GM18907 (cell line): ENCODE data around the gene ZNF841.
"Not testable (repeated sequence)": the region's sequence is repeated elsewhere in the genome, so short reads cannot be mapped to it uniquely, and the experiment has no call there.

Experiments used
- ATAC-seq: cut with Tn5 transposase; IDR thresholded peaks from one replicate; pipeline ENCODE4 v1.9.1; 2021; ENCODE audit warnings: mild to moderate bottlenecking, moderate library complexity; ENCODE audit not compliant: unreplicated experiment

Gene ZNF841

DNA sequence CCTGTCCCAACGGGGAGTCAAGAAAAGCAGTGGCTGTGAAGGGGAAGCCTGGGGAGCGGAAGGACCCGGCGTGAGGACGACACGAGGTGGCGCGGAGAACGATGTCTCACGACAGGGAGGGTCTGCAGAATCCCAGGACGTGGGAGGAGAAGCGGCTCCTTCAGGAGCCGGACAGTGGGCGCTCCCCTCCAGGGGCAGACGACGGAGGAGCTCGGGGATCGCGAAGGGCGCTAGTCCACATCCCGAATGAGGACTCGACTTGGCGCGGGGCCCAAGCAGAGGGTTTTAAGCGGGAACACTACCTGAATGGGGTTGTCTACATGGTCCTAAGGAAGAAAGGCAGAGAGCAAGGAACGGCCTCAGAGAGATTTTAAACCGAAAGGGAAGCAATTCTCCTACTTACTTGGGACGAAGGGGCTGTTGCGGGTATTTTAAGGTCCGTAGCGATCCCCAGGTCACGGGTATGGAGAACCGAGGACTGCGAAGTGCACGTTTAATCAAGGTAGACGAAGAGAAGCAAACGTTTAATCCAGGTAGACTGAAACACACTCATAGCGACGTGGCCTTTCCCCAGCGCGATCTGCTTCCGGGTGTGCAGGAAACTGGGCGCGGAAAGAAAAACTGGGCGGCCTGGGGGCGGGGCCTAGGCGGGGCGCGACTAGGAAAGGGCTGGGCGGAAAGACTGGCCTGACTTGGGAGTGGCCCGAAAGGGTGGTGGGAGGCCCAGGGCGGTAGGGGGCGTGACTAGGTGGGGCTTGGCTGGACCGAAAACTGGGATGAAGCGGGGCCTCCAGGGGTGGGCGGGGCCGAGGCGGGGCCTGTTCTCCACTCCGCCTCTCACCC is at the start of gene ZNF841:
TSS of gene ZNF841 (minus strand) at position 594 of the 843 bp plus-strand sequence. CDS start 10,964 bp downstream, outside the sequence.
- peak; percentile 92 for ATAC-seq

DNA sequence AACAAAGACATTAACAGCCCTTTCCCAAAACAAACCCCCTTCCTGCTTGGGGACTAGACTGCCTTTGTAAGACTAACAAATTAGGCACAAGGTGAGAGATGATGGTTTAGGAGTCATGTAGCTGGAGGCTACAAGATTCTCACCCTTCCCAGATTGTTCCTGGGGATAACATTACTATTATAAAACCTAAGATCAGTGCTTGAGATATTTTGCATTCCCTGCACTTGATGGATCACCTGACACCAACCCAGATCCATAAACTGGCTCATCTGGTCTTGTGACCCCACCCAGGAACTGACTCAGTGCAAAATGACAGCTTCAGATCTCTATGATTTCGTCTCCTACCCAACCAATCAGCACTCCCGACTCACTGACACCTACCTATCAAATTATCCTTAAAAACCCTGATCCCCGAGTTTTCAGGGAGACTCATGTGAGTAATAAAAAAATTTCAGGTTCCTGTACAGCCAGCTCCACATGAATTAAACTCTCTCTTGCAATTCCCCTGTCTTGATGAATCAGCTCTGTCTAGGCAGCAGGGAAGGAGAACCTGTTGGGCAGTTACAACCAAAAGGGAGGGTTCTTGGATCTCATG is 46.5 kb upstream of the ZNF841 start:
- no peak for ATAC-seq

- no peak for ATAC-seq
Measured at GRCh38 chr19:52141203-52141602, 45.6 kb upstream of the ZNF841 start.

DNA sequence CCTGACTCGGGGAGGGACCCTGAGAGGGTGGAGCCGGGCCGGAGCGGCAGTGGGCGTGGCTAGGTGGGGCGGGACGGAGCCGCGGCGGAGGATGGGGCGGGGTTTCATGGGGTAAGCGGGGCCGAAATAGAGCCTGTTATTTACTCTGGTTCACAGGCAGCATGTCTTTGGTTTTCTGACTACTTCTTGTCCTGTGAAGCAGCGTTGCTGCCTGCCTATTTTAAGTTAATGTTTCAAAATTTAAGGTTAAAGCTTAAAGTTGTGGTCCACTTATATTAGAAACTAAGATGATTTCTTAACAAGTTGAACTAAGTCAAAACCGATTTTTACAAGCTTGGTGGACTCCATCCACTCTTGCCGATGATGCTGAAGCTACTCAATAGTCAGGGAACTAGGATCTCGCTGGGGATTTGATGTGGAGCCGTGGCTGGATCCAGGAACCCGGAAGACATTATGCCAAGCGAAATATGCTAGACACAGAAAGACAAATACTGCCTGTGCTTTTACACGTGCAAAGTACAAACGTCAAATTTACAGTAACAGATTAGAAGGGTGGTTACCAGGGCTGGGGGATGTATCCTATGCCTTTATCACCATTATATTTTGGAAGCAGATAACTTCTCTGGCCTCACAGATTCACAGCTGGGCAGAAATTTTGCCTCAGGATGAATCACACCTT is 44.6 kb upstream of the ZNF841 start:
- peak; percentile 93 for ATAC-seq

- peak; percentile 48 for ATAC-seq
Measured at GRCh38 chr19:52139252-52140031, 43.9 kb upstream of the ZNF841 start, which contains the start of gene ZNF616. TSS of gene ZNF616 (minus strand) at chr19:52139938. CDS start at chr19:52130512, 9,426 bp downstream.

DNA sequence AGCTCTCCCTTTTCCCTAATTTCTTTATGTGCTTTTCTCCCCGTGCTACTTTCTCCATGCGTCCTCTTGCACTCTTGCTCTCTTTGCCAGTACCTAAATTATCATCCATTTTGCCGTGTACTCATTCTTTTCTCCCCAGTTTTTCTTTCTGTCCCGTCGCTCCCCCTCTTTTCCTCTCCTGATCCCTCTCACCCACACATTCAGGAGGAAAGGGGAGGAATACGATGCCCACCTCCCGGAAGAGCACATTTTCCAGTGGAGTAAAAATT is 43.4 kb upstream of the ZNF841 start:
- no peak for ATAC-seq

- ATAC-seq, result no peak
Measured at GRCh38 chr19:52138278-52138982, 42.9 kb upstream of the ZNF841 start.

GRCh38 chr19:52120286-52120685 is 24.7 kb upstream of the ZNF841 start:
- no peak for ATAC-seq

DNA sequence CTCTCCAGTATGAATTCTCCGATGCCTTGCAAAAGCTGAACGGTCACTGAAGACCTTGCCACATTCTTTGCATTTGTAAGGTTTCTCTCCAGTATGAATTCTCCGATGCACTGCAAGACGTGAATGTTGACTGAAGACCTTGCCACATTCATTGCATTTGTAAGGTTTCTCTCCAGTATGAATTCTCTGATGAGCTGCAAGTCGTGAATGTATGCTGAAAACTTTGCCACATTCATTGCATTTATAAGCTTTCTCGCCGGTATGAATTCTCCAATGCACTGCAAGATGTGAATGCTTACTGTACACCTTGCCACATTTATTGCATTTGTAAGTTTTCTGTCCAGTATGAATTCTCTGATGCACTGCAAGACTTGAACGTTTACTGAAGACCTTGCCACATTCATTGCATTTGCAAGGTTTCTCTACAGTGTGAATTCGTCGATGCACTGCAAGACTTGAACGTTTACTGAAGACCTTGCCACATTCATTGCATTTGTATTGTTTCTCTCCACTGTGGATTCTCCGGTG is 20.0 kb upstream of the ZNF841 start:
- ATAC-seq, result no peak

DNA sequence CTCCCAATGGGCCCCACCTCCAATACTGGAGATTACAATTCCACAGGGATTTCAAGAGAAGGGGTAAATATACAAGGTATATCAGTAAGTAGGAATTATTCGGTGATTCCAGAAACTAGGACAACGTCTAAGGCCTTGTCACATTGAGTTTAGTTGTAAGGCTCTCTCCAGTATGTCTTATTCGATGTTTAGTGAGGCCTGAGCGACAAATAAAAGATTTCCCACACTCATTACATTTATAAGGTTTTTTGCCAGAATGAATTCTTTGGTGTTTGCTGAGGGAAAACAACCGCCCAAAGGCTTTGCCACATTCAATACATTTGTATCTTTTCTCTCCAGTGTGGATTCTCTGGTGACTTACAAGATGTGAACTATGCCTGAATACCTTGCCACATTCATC is 19.1 kb upstream of the ZNF841 start:
- no peak for ATAC-seq

DNA sequence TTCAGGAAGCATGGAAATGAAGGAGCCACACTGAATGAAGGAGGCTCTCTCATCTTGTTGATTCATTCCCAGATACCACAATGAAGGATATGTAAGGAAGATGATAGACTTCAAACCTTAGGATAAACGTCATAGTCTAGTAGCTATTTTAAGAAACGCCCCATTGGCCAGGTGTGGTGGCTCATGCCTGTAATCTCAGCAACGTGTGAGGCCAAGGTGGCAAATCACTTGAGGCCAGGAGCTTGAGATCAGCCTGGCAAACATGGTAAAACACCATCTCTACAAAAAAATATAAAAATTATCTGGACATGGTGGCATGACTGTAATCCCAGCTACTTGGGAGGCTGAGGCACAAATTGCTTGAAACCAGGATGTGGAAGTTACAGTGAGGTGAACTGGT is 17.1 kb upstream of the ZNF841 start:
- ATAC-seq, result no peak

GRCh38 chr19:52110780-52111179 is 15.2 kb upstream of the ZNF841 start:
- ATAC-seq, result no peak

DNA sequence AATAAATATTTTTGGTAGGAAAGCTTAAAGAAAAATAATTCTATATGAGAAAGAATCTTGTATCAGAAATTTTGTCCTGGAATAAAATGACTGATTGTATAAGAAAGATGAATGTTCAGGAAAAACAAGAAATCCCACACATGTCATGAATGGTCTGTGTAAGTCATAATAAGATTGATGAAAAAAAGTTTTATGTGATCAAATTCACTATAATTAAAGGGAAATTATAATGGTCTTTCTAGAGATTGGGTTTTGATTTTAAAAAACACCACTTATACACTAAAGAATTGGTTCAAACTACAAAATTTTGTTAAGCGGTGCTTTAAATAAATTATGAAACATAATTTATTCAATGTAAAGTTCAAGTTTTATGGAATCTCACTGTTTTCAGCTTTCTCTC is 7.2 kb upstream of the ZNF841 start:
- ATAC-seq, result no peak

DNA sequence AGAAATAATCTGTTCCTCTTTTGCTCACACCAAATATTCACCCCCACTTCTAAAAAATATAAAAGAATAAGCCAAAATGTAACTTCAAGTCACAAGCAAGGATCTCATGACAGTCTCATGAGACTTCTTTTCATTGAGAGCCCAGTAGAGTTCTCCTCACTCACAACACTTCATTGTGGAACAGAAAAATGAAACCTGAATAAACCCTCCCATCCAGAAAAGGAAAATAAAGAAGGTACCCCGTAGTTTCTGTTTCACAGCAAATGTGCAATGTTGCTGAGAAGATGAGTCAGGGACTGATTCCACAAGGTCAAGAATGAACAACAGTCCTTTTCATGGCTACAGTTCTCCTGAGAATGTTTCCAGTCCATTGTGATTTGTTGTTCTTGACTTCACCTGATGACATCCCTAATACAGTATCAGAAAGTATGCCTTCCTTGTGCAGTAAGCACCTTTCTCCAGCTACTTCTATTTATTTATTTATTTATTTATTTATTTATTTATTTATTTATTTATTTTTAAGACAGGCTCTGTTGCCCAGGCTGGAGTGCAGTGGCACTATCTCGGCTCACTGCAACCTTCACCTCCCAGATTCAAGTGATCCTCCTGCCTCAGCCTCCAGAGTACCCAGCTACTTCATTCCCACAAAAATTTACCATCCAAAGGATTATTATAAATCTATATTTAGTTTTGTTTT is 6.4 kb upstream of the ZNF841 start:
- ATAC-seq, result no peak

DNA sequence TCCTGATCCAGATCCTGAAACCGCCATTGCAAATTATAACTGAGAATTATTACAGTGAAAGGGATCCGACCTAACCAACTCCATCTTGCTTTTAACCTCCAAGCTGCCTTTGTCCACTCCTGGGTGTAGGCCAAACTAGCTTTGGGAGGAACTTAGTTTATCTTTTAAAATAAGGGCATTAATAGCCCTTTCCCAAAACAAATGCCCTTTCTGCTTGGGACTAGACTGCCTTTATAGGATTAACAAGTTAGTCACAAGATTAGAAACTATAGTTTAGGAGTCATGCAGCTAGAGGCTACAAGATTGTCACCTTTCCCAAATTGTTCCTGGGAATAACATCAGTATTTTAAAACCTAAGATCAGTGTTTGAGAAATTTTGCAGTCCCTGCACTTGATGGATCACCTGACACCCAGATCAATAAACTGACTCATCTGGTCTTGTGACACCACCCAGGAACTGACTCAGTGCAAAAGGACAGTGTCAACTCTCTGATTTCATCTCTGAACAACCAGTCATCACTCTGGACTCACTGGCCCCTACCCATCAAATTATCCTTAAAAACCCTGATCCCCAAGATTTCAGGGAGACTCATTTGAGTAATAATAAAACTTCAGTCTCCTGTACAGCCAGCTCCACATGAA is 4.1 kb upstream of the ZNF841 start:
- no peak for ATAC-seq

GRCh38 chr19:52096416-52096815 is 851 bp upstream of the ZNF841 start:
- ATAC-seq, result not testable (repeated sequence)

- no peak for ATAC-seq
Measured at GRCh38 chr19:52094526-52095130, 937 bp downstream of the ZNF841 start.

- no peak for ATAC-seq
Measured at GRCh38 chr19:52086481-52086880, 9.1 kb downstream of the ZNF841 start.

- no peak for ATAC-seq
Measured at GRCh38 chr19:52070496-52070895, 25.1 kb downstream of the ZNF841 start.
